HG03175 (cell line): ENCODE results near the gene GALM.
"Not testable (repeated sequence)": the region's sequence is repeated elsewhere in the genome, so short reads cannot be mapped to it uniquely, and the experiment has no call there.

Source experiments
- ATAC-seq: cut with Tn5 transposase; IDR thresholded peaks from one replicate; pipeline ENCODE4 v1.9.1; 2021; ENCODE audit warnings: mild to moderate bottlenecking, moderate library complexity; ENCODE audit not compliant: unreplicated experiment

GALM gene

GRCh38 chr2:38755891-38756290 is 90.0 kb downstream of the GALM start:
- ATAC-seq, result not testable (repeated sequence)

- ATAC-seq, result no peak
These were observed 97.3 kb downstream of the GALM start for GRCh38 chr2:38763228-38763627.

- ATAC-seq, result no peak
These were observed 97.8 kb downstream of the GALM start for GRCh38 chr2:38763728-38764127.

- ATAC-seq, result no peak
These were observed 99.2 kb downstream of the GALM start for GRCh38 chr2:38765149-38765548.

GRCh38 chr2:38765551-38765950 is 99.6 kb downstream of the GALM start:
- no peak for ATAC-seq

GRCh38 chr2:38771632-38772031 is 105.7 kb downstream of the GALM start:
- ATAC-seq, result no peak

GRCh38 chr2:38775097-38775920 is 109.4 kb downstream of the GALM start:
- no peak for ATAC-seq

GRCh38 chr2:38775921-38776225 is 110.0 kb downstream of the GALM start:
- no peak for ATAC-seq

GRCh38 chr2:38776531-38776930 is 110.6 kb downstream of the GALM start:
- ATAC-seq, result no peak

- no peak for ATAC-seq
These were observed 112.8 kb downstream of the GALM start for GRCh38 chr2:38778687-38779082.

- ATAC-seq, result no peak
These were observed 117.7 kb downstream of the GALM start for GRCh38 chr2:38783586-38783985.
